GM12872 (cell line): ENCODE data around the gene S100A9.

ENCODE experiments used
- TF ChIP-seq, protein P1 (sequence below): IDR thresholded peaks from 3 replicates; pipeline ENCODE4 v1.5.1; 2011; ENCODE audit warnings: low read depth, mild to moderate bottlenecking, low read length, moderate library complexity; ENCODE audit not compliant: insufficient read depth

S100A9 gene

GRCh38 chr1:153367090-153367489 is 9.4 kb downstream of the S100A9 start:
- TF ChIP-seq, protein P1, sequence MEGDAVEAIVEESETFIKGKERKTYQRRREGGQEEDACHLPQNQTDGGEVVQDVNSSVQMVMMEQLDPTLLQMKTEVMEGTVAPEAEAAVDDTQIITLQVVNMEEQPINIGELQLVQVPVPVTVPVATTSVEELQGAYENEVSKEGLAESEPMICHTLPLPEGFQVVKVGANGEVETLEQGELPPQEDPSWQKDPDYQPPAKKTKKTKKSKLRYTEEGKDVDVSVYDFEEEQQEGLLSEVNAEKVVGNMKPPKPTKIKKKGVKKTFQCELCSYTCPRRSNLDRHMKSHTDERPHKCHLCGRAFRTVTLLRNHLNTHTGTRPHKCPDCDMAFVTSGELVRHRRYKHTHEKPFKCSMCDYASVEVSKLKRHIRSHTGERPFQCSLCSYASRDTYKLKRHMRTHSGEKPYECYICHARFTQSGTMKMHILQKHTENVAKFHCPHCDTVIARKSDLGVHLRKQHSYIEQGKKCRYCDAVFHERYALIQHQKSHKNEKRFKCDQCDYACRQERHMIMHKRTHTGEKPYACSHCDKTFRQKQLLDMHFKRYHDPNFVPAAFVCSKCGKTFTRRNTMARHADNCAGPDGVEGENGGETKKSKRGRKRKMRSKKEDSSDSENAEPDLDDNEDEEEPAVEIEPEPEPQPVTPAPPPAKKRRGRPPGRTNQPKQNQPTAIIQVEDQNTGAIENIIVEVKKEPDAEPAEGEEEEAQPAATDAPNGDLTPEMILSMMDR: no peak

DNA sequence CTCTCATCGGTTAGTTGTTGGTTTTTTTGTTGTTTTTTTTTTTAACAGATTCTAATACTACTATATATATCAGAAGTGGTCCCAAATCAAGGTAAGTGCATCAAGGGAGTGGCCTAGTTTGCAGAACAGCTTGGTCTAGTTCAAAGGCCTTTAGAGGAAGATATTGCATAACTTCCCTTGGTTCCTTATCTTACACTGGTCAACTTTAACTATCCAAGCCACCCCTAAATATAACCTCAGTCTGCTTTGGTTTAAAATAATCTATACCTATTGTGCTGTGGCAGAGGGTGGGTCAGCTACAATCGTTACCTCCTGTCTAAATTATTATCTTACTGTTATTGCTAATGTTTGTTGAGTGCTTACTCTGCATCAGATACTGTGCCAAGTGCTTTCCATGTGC is 10.8 kb downstream of the S100A9 start:
- TF ChIP-seq, protein P1: no peak

DNA sequence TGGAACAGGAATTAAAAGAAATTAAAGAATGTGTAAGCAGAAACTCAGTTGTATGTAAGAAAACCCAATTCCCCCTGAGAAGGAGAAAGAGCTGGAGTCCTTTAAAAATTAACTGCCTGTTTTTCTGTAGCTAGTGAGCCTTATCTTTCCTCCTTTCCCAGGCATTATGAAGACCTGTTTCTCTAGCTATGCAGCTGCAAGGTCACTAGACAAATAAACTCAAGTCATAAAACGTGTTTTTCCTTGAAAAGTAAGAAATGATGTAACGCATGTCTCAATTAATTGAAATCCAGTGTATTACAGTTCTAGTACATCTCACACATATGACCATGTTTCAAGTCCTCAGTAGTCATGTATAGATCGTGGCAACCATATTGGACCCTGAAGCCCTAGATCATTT is 12.5 kb downstream of the S100A9 start:
- TF ChIP-seq, protein P1: no peak

GRCh38 chr1:153371231-153371630 is 13.6 kb downstream of the S100A9 start:
- TF ChIP-seq, protein P1: no peak

- TF ChIP-seq, protein P1: no peak
Measured at GRCh38 chr1:153372571-153372970, 14.9 kb downstream of the S100A9 start.

GRCh38 chr1:153374071-153374470 is 16.4 kb downstream of the S100A9 start:
- TF ChIP-seq, protein P1: no peak

GRCh38 chr1:153375511-153375910 is 17.9 kb downstream of the S100A9 start, which contains the start of gene S100A12:
S100A12 (minus strand) TSS chr1:153375621; CDS start chr1:153374592, 1,029 bp downstream.
- TF ChIP-seq, protein P1: no peak

DNA sequence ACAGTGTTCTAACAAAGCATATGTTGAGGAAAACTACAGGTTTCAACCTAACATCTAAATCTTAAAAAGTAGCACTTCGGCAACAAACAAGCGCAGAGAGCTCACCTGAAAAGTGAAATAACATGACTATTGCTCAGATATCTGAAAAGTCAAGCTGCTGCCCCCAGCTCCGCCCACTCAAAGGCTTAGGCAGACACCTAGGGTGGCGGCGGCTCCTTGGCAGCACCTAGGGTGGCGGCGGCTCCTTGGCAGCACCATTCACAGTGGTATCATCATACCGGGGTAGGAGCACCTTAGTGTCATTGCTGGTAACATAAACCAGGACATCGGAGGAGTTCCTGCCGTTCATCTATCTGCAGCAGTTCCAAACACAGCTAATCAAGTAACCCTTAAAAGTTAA is 21.9 kb downstream of the S100A9 start:
- TF ChIP-seq, protein P1: no peak
